ENCODE results near the gene TMIGD3.

TMIGD3 gene

GRCh38 chr1:111462370-111463028, 40.9 kb downstream of the TMIGD3 start:
- no peak for FAIRE-seq
- no peak for DNase-seq (ENCODE audit: insufficient read length, low spot score)
- TF ChIP-seq CTCF (IDR thresholded peaks at IDR 0.05; ENCODE audit: insufficient read depth, missing control alignments), result no peak

GRCh38 chr1:111461765-111462164, 41.7 kb downstream of the TMIGD3 start:
- no peak for FAIRE-seq
- DNase-seq (ENCODE audit: insufficient read length, low spot score), result no peak
- TF ChIP-seq CTCF (IDR thresholded peaks at IDR 0.05; ENCODE audit: insufficient read depth, missing control alignments), result no peak

DNA sequence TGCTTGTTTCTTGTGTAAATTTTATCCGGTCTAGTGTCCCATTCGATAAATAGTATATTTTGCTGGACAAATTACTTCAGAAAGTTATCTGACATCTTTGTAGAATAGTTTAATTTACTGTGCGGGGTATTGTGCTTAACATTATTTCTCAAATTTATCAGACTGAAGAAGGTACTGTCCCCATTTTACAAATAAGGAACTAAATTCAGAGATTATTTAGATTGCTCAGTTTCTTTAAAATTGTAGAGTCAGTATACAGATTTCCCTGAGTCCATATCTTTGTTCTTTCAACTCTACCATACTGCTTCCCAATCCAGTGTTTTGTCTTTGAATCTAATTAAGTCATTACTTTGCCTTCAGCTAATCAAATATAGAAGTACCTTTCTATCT, 47.8 kb downstream of the TMIGD3 start:
- DNase-seq (ENCODE audit: insufficient read length, low spot score) (no peak), FAIRE-seq (no peak)
- TF ChIP-seq CTCF (IDR thresholded peaks at IDR 0.05; ENCODE audit: insufficient read depth, missing control alignments), result no peak

DNA sequence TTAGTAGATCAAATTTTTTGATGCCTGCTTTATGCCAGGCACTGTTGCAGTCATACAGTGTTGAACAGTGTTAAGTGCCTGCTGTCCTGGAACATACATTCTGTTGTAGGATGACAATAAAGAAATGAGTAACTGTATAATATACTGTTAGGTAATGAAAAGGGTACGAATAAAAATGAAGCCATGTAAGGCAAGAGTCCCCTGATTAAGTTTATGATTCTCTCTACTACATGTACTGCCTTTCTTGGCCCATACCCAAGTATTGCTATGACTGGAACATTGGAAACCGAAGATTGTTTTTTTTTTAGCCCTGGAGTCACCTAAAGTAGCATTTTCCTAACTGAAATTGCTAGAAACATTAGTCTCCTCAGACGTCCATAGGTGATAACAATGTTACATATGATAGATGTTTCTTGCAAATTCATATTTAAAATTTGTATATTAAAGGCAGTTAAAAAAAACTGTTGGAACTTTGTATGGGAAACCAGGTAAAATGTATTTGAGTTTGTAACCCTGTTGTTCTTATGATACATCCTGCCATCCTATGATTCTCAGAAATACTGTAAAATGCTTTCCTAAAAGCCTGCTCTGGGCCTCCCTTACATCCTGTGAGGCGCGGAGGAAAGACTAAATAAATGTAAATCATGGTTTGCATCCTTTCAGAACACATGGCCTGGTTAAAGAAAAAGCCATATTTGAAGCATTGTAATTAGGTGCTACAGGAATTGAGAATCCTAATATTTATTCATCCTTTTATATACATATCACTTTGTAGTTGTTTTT, 48.4 kb downstream of the TMIGD3 start:
- no peak for DNase-seq (ENCODE audit: insufficient read length, low spot score)
- TF ChIP-seq CTCF (IDR thresholded peaks at IDR 0.05; ENCODE audit: insufficient read depth, missing control alignments), result no peak
- FAIRE-seq, result no peak

GRCh38 chr1:111453706-111454105, 49.7 kb downstream of the TMIGD3 start:
- DNase-seq (ENCODE audit: insufficient read length, low spot score) (no peak), FAIRE-seq (no peak)
- TF ChIP-seq CTCF (IDR thresholded peaks at IDR 0.05; ENCODE audit: insufficient read depth, missing control alignments), result no peak

- TF ChIP-seq CTCF (IDR thresholded peaks at IDR 0.05; ENCODE audit: insufficient read depth, missing control alignments), result no peak
- no peak for FAIRE-seq
Measured at GRCh38 chr1:111452581-111452980, 50.9 kb downstream of the TMIGD3 start.

DNA sequence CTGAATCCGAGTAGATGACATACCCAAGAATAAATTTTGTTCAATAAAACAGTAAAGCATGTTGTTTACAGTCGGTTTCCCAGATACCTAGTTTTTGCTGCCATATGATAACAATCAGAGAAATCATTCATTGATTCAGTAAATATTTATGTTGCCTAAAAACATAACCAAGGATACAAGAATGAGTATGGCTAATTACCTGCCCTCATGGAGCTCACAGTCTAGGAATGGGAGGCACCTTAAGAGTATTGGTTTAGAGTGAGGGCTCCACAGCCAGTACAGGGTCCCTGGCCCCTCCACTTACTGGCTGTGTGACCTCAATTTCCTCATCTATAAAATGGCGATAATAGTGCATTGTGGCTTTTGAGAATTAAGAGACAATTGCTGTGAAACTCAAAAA, 53.2 kb downstream of the TMIGD3 start:
- no peak for TF ChIP-seq CTCF (IDR thresholded peaks at IDR 0.05; ENCODE audit: insufficient read depth, missing control alignments)
- FAIRE-seq, result no peak
- no peak for DNase-seq (ENCODE audit: insufficient read length, low spot score)

More at GRCh38 chr1:111452581-111452980, 50.9 kb downstream of the TMIGD3 start:
- no peak for DNase-seq (ENCODE audit: insufficient read length, low spot score)
